Measurements from ENCODE around the gene PIK3C2G.

Gene PIK3C2G

GRCh38 chr12:18549598-18549997 is 288.3 kb downstream of the PIK3C2G start:
- Histone ChIP-seq H3K4me3 (ENCODE audit: low read length) (no peak overlapping the region), H3K9me3 (ENCODE audit: insufficient read depth, low read depth, low read length) (no peaks in the 10 kb centered on the region), H3K27ac (ENCODE audit: low read length) (no peak overlapping the region), H3K36me3 (ENCODE audit: insufficient read depth, low read depth, low read length) (no peaks in the 10 kb centered on the region), H3K9ac (ENCODE audit: low read depth, low read length) (no peak overlapping the region), H3K27me3 (ENCODE audit: insufficient read depth, low read length) (no peaks in the 10 kb centered on the region), H3K4me1 (ENCODE audit: insufficient read depth, low read length) (no peaks in the 10 kb centered on the region)

- H3K27ac ChIP-seq (ENCODE audit: low read length) = no peak overlapping the region
- no peak overlapping the region for H3K9ac ChIP-seq (ENCODE audit: low read depth, low read length)
- no peaks in the 10 kb centered on the region for H3K4me1 ChIP-seq (ENCODE audit: insufficient read depth, low read length)
- no peak overlapping the region for H3K4me3 ChIP-seq (ENCODE audit: low read length)
- no peaks in the 10 kb centered on the region for H3K9me3 ChIP-seq (ENCODE audit: insufficient read depth, low read depth, low read length)
- H3K27me3 ChIP-seq (ENCODE audit: insufficient read depth, low read length) = no peaks in the 10 kb centered on the region
- no peaks in the 10 kb centered on the region for H3K36me3 ChIP-seq (ENCODE audit: insufficient read depth, low read depth, low read length)
Observed at GRCh38 chr12:18551106-18551505, 289.8 kb downstream of the PIK3C2G start.

GRCh38 chr12:18551701-18552100 is 290.4 kb downstream of the PIK3C2G start:
- Histone ChIP-seq H3K9ac (ENCODE audit: low read depth, low read length) (no peak overlapping the region), H3K27ac (ENCODE audit: low read length) (no peak overlapping the region), H3K4me3 (ENCODE audit: low read length) (no peak overlapping the region), H3K27me3 (ENCODE audit: insufficient read depth, low read length) (no peaks in the 10 kb centered on the region), H3K9me3 (ENCODE audit: insufficient read depth, low read depth, low read length) (no peaks in the 10 kb centered on the region), H3K4me1 (ENCODE audit: insufficient read depth, low read length) (no peaks in the 10 kb centered on the region), H3K36me3 (ENCODE audit: insufficient read depth, low read depth, low read length) (no peaks in the 10 kb centered on the region)

- no peak overlapping the region for H3K9ac ChIP-seq (ENCODE audit: low read depth, low read length)
- no peak overlapping the region for H3K27ac ChIP-seq (ENCODE audit: low read length)
- H3K36me3 ChIP-seq (ENCODE audit: insufficient read depth, low read depth, low read length) = no peaks in the 10 kb centered on the region
- H3K27me3 ChIP-seq (ENCODE audit: insufficient read depth, low read length) = no peaks in the 10 kb centered on the region
- H3K9me3 ChIP-seq (ENCODE audit: insufficient read depth, low read depth, low read length) = no peaks in the 10 kb centered on the region
- no peaks in the 10 kb centered on the region for H3K4me1 ChIP-seq (ENCODE audit: insufficient read depth, low read length)
- H3K4me3 ChIP-seq (ENCODE audit: low read length) = no peak overlapping the region
Observed at GRCh38 chr12:18552829-18553228, 291.5 kb downstream of the PIK3C2G start.

GRCh38 chr12:18556161-18556560 is 294.8 kb downstream of the PIK3C2G start:
- H3K36me3 ChIP-seq (ENCODE audit: insufficient read depth, low read depth, low read length) = no peaks in the 10 kb centered on the region
- H3K9ac ChIP-seq (ENCODE audit: low read depth, low read length) = no peak overlapping the region
- no peak overlapping the region for H3K27ac ChIP-seq (ENCODE audit: low read length)
- H3K4me1 ChIP-seq (ENCODE audit: insufficient read depth, low read length) = no peaks in the 10 kb centered on the region
- no peaks in the 10 kb centered on the region for H3K9me3 ChIP-seq (ENCODE audit: insufficient read depth, low read depth, low read length)
- no peak overlapping the region for H3K4me3 ChIP-seq (ENCODE audit: low read length)
- no peaks in the 10 kb centered on the region for H3K27me3 ChIP-seq (ENCODE audit: insufficient read depth, low read length)

- Histone ChIP-seq H3K36me3 (ENCODE audit: insufficient read depth, low read depth, low read length) (no peaks in the 10 kb centered on the region), H3K4me3 (ENCODE audit: low read length) (no peak overlapping the region), H3K27ac (ENCODE audit: low read length) (no peak overlapping the region), H3K9me3 (ENCODE audit: insufficient read depth, low read depth, low read length) (no peaks in the 10 kb centered on the region), H3K9ac (ENCODE audit: low read depth, low read length) (no peak overlapping the region), H3K4me1 (ENCODE audit: insufficient read depth, low read length) (no peaks in the 10 kb centered on the region), H3K27me3 (ENCODE audit: insufficient read depth, low read length) (no peaks in the 10 kb centered on the region)
Observed at GRCh38 chr12:18559242-18559641, 297.9 kb downstream of the PIK3C2G start.

GRCh38 chr12:18562531-18562930 is 301.2 kb downstream of the PIK3C2G start:
- Histone ChIP-seq H3K9me3 (ENCODE audit: insufficient read depth, low read depth, low read length) (no peaks in the 10 kb centered on the region), H3K4me1 (ENCODE audit: insufficient read depth, low read length) (no peaks in the 10 kb centered on the region), H3K9ac (ENCODE audit: low read depth, low read length) (no peak overlapping the region), H3K27ac (ENCODE audit: low read length) (no peak overlapping the region), H3K36me3 (ENCODE audit: insufficient read depth, low read depth, low read length) (no peaks in the 10 kb centered on the region), H3K27me3 (ENCODE audit: insufficient read depth, low read length) (no peaks in the 10 kb centered on the region), H3K4me3 (ENCODE audit: low read length) (no peak overlapping the region)

- Histone ChIP-seq H3K9me3 (ENCODE audit: insufficient read depth, low read depth, low read length) (no peaks in the 10 kb centered on the region), H3K9ac (ENCODE audit: low read depth, low read length) (no peak overlapping the region), H3K27me3 (ENCODE audit: insufficient read depth, low read length) (no peaks in the 10 kb centered on the region), H3K4me3 (ENCODE audit: low read length) (no peak overlapping the region), H3K36me3 (ENCODE audit: insufficient read depth, low read depth, low read length) (no peaks in the 10 kb centered on the region), H3K4me1 (ENCODE audit: insufficient read depth, low read length) (no peaks in the 10 kb centered on the region), H3K27ac (ENCODE audit: low read length) (no peak overlapping the region)
Observed at GRCh38 chr12:18564306-18564705, 303.0 kb downstream of the PIK3C2G start.

GRCh38 chr12:18567787-18568186 is 306.5 kb downstream of the PIK3C2G start:
- Histone ChIP-seq H3K4me3 (ENCODE audit: low read length) (no peak overlapping the region), H3K9ac (ENCODE audit: low read depth, low read length) (no peak overlapping the region)

GRCh38 chr12:18570543-18570942 is 309.2 kb downstream of the PIK3C2G start:
- H3K9me3 ChIP-seq (ENCODE audit: insufficient read depth, low read depth, low read length) = no peaks in the 10 kb centered on the region
- no peaks in the 10 kb centered on the region for H3K27me3 ChIP-seq (ENCODE audit: insufficient read depth, low read length)
- H3K9ac ChIP-seq (ENCODE audit: low read depth, low read length) = no peak overlapping the region
- H3K4me3 ChIP-seq (ENCODE audit: low read length) = no peak overlapping the region
- H3K4me1 ChIP-seq (ENCODE audit: insufficient read depth, low read length) = no peaks in the 10 kb centered on the region
- no peak overlapping the region for H3K27ac ChIP-seq (ENCODE audit: low read length)
- H3K36me3 ChIP-seq (ENCODE audit: insufficient read depth, low read depth, low read length) = no peaks in the 10 kb centered on the region

More at GRCh38 chr12:18567787-18568186, 306.5 kb downstream of the PIK3C2G start:
- Histone ChIP-seq H3K4me1 (ENCODE audit: insufficient read depth, low read length) (no peaks in the 10 kb centered on the region), H3K36me3 (ENCODE audit: insufficient read depth, low read depth, low read length) (no peaks in the 10 kb centered on the region), H3K27ac (ENCODE audit: low read length) (no peak overlapping the region), H3K27me3 (ENCODE audit: insufficient read depth, low read length) (no peaks in the 10 kb centered on the region), H3K9me3 (ENCODE audit: insufficient read depth, low read depth, low read length) (no peaks in the 10 kb centered on the region)

GRCh38 chr12:18576104-18576626 is 314.8 kb downstream of the PIK3C2G start:
- Histone ChIP-seq H3K9me3 (ENCODE audit: insufficient read depth, low read depth, low read length) (no peaks in the 10 kb centered on the region), H3K4me3 (ENCODE audit: low read length) (no peak overlapping the region), H3K27me3 (ENCODE audit: insufficient read depth, low read length) (no peaks in the 10 kb centered on the region), H3K4me1 (ENCODE audit: insufficient read depth, low read length) (no peaks in the 10 kb centered on the region), H3K27ac (ENCODE audit: low read length) (no peak overlapping the region), H3K36me3 (ENCODE audit: insufficient read depth, low read depth, low read length) (no peaks in the 10 kb centered on the region), H3K9ac (ENCODE audit: low read depth, low read length) (no peak overlapping the region)

GRCh38 chr12:18576648-18577047 is 315.3 kb downstream of the PIK3C2G start:
- Histone ChIP-seq H3K36me3 (ENCODE audit: insufficient read depth, low read depth, low read length) (no peaks in the 10 kb centered on the region), H3K27me3 (ENCODE audit: insufficient read depth, low read length) (no peaks in the 10 kb centered on the region), H3K27ac (ENCODE audit: low read length) (no peak overlapping the region), H3K9ac (ENCODE audit: low read depth, low read length) (no peak overlapping the region), H3K4me3 (ENCODE audit: low read length) (no peak overlapping the region), H3K9me3 (ENCODE audit: insufficient read depth, low read depth, low read length) (no peaks in the 10 kb centered on the region), H3K4me1 (ENCODE audit: insufficient read depth, low read length) (no peaks in the 10 kb centered on the region)

Measured in iPS-20b (cell line).